K562 (cell line): ENCODE data around the gene RDH5. TPM values are rescaled to one million over a fixed set of nuclear protein-coding genes. Genes with fewer than 3 reads are reported as not detected.

Source experiments
- ATAC-seq: fragments of 200-7000 bp; cut with Tn5 transposase; 3 replicates; pipeline ENCODE4 v1.9.1; 2020; ENCODE audit warnings: moderate library complexity
- BruUV-seq: library from RNA; stranded (reverse); fragments of 400-500 nt; replicated peaks from 2 replicates; lab custom pipeline; 2021; lab: Mats Ljungman, UMichigan
- CTCF ChIA-PET: fragments of 300-600 bp; formaldehyde crosslinking; extraction: SDS; loops from one replicate; lab custom pipeline; 2021; ENCODE audit warnings: low intra/inter-chr PET ratio; lab: Yijun Ruan, JAX
- POLR2A ChIA-PET: fragments of 300-600, 350-650 bp; sonication (Branson Sonifier 250); formaldehyde crosslinking; extraction: SDS; loops from one replicate; lab custom pipeline; 2021; ENCODE audit warnings: antibody characterized with exemption, inconsistent platforms; lab: Yijun Ruan, JAX
- DNase-seq, 4 experiments: peaks; one replicate each; pipeline versions ENCODE4 v3.0.0 to v3.0.0-alpha.2; 2011 to 2018; ENCODE audit warnings: low spot score in 3 of 4, mixed read lengths in 3 of 4; ENCODE audit errors: extremely low read depth in 1 of 4
- FAIRE-seq: peaks from 2 replicates; lab custom pipeline; 2011; peaks lifted over from hg19 to GRCh38; lab: Jason Lieb, UNC
- H2AFZ ChIP-seq: 2 replicates; pipeline ENCODE4 v1.6.0; 2011; ENCODE audit warnings: low read depth, low read length, control low read depth, inconsistent platforms
- H3K27ac ChIP-seq: fragments of 200-600 bp; 3 replicates; pipeline ENCODE4 v1.8.0; 2011; ENCODE audit warnings: low read depth, mild to moderate bottlenecking, control low read depth, inconsistent platforms, low read length, moderate library complexity, mixed read lengths; ENCODE audit errors: extremely low read depth
- H3K27me3 ChIP-seq, 2 experiments: fragments of 300-600 bp in 1 of 2; 2 replicates in 1 of 2; 3 replicates in 1 of 2; pipeline versions ENCODE4 v1.6.0 to v1.8.0; 2011; ENCODE audit warnings: inconsistent platforms in 2 of 2, low read length in 2 of 2, mild to moderate bottlenecking in 1 of 2, mixed read lengths in 1 of 2, moderate library complexity in 1 of 2; ENCODE audit not compliant: control insufficient read depth in 2 of 2, insufficient read depth in 2 of 2
- H3K36me3 ChIP-seq: fragments of 300-600 bp; 3 replicates; pipeline ENCODE4 v1.8.0; 2011; ENCODE audit warnings: mild to moderate bottlenecking, low read length, inconsistent platforms; ENCODE audit not compliant: control insufficient read depth, insufficient read depth
- H3K4me1 ChIP-seq, 2 experiments: fragments of 200-600 bp in 1 of 2; replicated peaks in 1 of 2; 2 replicates in 1 of 2; 3 replicates in 1 of 2; pipeline versions ENCODE4 v1.5.1 to v1.8.0; 2011; ENCODE audit warnings: inconsistent platforms in 2 of 2, low read length in 2 of 2, mild to moderate bottlenecking in 1 of 2, mixed read lengths in 1 of 2, moderate library complexity in 1 of 2; ENCODE audit not compliant: control insufficient read depth in 2 of 2, insufficient read depth in 2 of 2
- H3K4me2 ChIP-seq: 2 replicates; pipeline ENCODE4 v1.6.1; 2011; ENCODE audit warnings: low read length, control low read depth, inconsistent platforms, mixed read lengths; ENCODE audit not compliant: insufficient read depth
- H3K4me3 ChIP-seq: fragments of 200-600 bp; sonication (generic), shearing (Covaris generic); 2 replicates; pipeline ENCODE4 v1.5.1; 2016; ENCODE audit warnings: control low read depth, inconsistent platforms
- H3K79me2 ChIP-seq: fragments of 200-600 bp; 3 replicates; pipeline ENCODE4 v1.8.0; 2011; ENCODE audit warnings: low read length, inconsistent platforms; ENCODE audit not compliant: control insufficient read depth, insufficient read depth
- H3K9ac ChIP-seq, 2 experiments: 2 replicates each; pipeline versions ENCODE4 v1.6.0 to v1.6.1; 2011; ENCODE audit warnings: low read depth in 2 of 2, low read length in 2 of 2, control low read depth in 1 of 2, inconsistent platforms in 1 of 2, mild to moderate bottlenecking in 1 of 2, mixed read lengths in 1 of 2; ENCODE audit not compliant: insufficient read depth in 1 of 2
- H3K9me1 ChIP-seq: one replicate; pipeline ENCODE4 v1.6.0; 2011; ENCODE audit warnings: inconsistent platforms, mild to moderate bottlenecking, low read length, moderate library complexity; ENCODE audit not compliant: control insufficient read depth, insufficient read depth
- H3K9me3 ChIP-seq: replicated peaks from 2 replicates; pipeline ENCODE4 v1.5.1; 2011; ENCODE audit warnings: low read depth, low read length, inconsistent platforms; ENCODE audit not compliant: control insufficient read depth, insufficient read depth
- H4K20me1 ChIP-seq: replicated peaks from 2 replicates; pipeline ENCODE4 v1.6.1; 2011; ENCODE audit warnings: low read length, inconsistent platforms, mixed read lengths; ENCODE audit not compliant: control insufficient read depth, insufficient read depth
- CBX8 ChIP-seq: fragments of 200-600 bp; sonication (generic); IDR thresholded peaks from 2 replicates; pipeline ENCODE4 v1.6.1; 2012; ENCODE audit warnings: borderline replicate concordance, mixed run types, low read depth, mild to moderate bottlenecking, moderate library complexity, mixed read lengths, low read length, control low read depth, inconsistent platforms; ENCODE audit not compliant: poor library complexity, severe bottlenecking; ENCODE audit errors: extremely low read depth
- KAT7 ChIP-seq: sonication (generic); formaldehyde crosslinking; IDR thresholded peaks from 2 replicates; pipeline ENCODE4 v1.8.0; 2022; ENCODE audit warnings: missing genetic modification reagents, mild to moderate bottlenecking, borderline replicate concordance
- NR2C2 ChIP-seq, 2 experiments: fragments of 200-800 bp in 1 of 2; sonication (Bioruptor generic) in 1 of 2; sonication (generic) in 1 of 2; formaldehyde crosslinking in 1 of 2; IDR thresholded peaks; 2 replicates each; pipeline versions ENCODE4 v1.6.1 to v1.8.0; 2016 to 2022; ENCODE audit warnings: mild to moderate bottlenecking in 1 of 2, missing compliant biosample characterization in 1 of 2, missing genetic modification characterization in 1 of 2, missing genetic modification reagents in 1 of 2
- SETDB1 ChIP-seq: IDR thresholded peaks from one replicate; pipeline ENCODE4 v1.6.1; 2012; ENCODE audit warnings: low read length, control low read depth, inconsistent platforms
- ZBTB1 ChIP-seq: sonication (generic); formaldehyde crosslinking; IDR thresholded peaks from 2 replicates; pipeline ENCODE4 v1.8.1; 2023; ENCODE audit warnings: missing genetic modification reagents, low read depth, mild to moderate bottlenecking, borderline replicate concordance
- ZNF263 ChIP-seq: sonication (generic); formaldehyde crosslinking; IDR thresholded peaks from 2 replicates; pipeline ENCODE4 v1.8.0; 2022; ENCODE audit warnings: mild to moderate bottlenecking, missing genetic modification reagents, borderline replicate concordance
- ZNF551 ChIP-seq: fragments of 250-450 bp; sonication (Bioruptor Pico); IDR thresholded peaks from 2 replicates; pipeline ENCODE4 v1.5.0; 2021; ENCODE audit warnings: mild to moderate bottlenecking, moderate library complexity
- ZNF707 ChIP-seq: fragments of 250-450 bp; sonication (Bioruptor Pico); conservative IDR thresholded peaks from 2 replicates; pipeline ENCODE4 v1.8.0; 2022; ENCODE audit warnings: inconsistent platforms, mild to moderate bottlenecking, moderate library complexity
- WGBS: fragments of 100-300 bp; shearing (Covaris generic); methylation state at CpG from one replicate; pipeline ENCODE4 v1.1.6; 2016; ENCODE audit warnings: low coverage, mixed read lengths; ENCODE audit not compliant: insufficient coverage; ENCODE audit errors: missing lambda C conversion rate; 5-methylcytosine and 5-hydroxymethylcytosine counted together
- in situ Hi-C: fragments of 300-500 bp; cut with MboI; formaldehyde crosslinking; loops from 4 replicates; pipeline ENCODE4 v1.15.0; 2018; ENCODE audit warnings: inconsistent platforms, mixed read lengths
- intact Hi-C: fragments of 100-400 bp; cut with micrococcal nuclease; formaldehyde crosslinking; loops from 2 replicates; pipeline ENCODE4 v1.14.2; 2022
- polyA plus RNA-seq, 8 experiments: library from polyadenylated mRNA; depleted of rRNA in 4 of 8; stranded (reverse) in 5 of 8; unstranded in 3 of 8; fragments of >200 nt; fragmentation: Nextera tagmentation in 2 of 8; fragmentation: Illumina TruSeq in 1 of 8; extraction: Ambion mirVana in 2 of 8; extraction: Trizol in 1 of 8; gene quantifications; 2 replicates each; pipeline versions ENCODE4 v1.2.1 to v1.2.3, GENCODE V29; 2011 to 2014; ENCODE audit warnings: inconsistent platforms in 1 of 8, missing spikeins in 1 of 8
- total RNA-seq, 7 experiments: library from RNA; depleted of rRNA in 6 of 7; stranded (reverse); fragments of >200 nt in 6 of 7; fragmentation: Illumina TruSeq in 2 of 7; extraction: Trizol in 2 of 7; gene quantifications; 2 replicates each; pipeline versions ENCODE4 v1.2.1 to v1.2.3, GENCODE V29; 2011 to 2021; ENCODE audit warnings: low replicate concordance in 1 of 7
- TF ChIP-seq, protein P1 (sequence below): fragments of 200-400 bp; formaldehyde crosslinking; IDR thresholded peaks from 2 replicates; pipeline ENCODE4 v1.6.1; 2017; ENCODE audit warnings: mild to moderate bottlenecking, low read depth, low read length, moderate library complexity
- TF ChIP-seq, protein P2 (sequence below), 2 experiments: fragments of 250-450 bp in 1 of 2; fragments of 450-650 bp in 1 of 2; sonication (Bioruptor Pico) in 1 of 2; IDR thresholded peaks; 2 replicates each; pipeline versions ENCODE4 v1.6.1 to v1.8.0; 2016 to 2021; ENCODE audit warnings: mild to moderate bottlenecking in 2 of 2, moderate library complexity in 2 of 2, missing compliant biosample characterization in 1 of 2, missing genetic modification characterization in 1 of 2
- TF ChIP-seq, protein P3 (sequence below): fragments of 450-650 bp; IDR thresholded peaks from 2 replicates; pipeline ENCODE4 v1.6.1; 2017; ENCODE audit warnings: mild to moderate bottlenecking, moderate library complexity
- TF ChIP-seq, protein P4 (sequence below): fragments of 250-450 bp; sonication (Bioruptor Pico); IDR thresholded peaks from 2 replicates; pipeline ENCODE4 v1.8.0; 2021; ENCODE audit warnings: moderate library complexity, mild to moderate bottlenecking, inconsistent platforms
- TF ChIP-seq, protein P5 (sequence below): sonication (generic); formaldehyde crosslinking; IDR thresholded peaks from 2 replicates; pipeline ENCODE4 v1.8.0; 2022; ENCODE audit warnings: missing genetic modification reagents, mild to moderate bottlenecking, moderate library complexity, borderline replicate concordance

The RDH5 gene
- total and polyA plus RNA-seq, 9 of the 15 experiments (the other 6 are each of a cell fraction or from before 2014, with no cell fraction given), result 0.28 to 2.0 (median 1.1) TPM; not detected in 1

DNA sequence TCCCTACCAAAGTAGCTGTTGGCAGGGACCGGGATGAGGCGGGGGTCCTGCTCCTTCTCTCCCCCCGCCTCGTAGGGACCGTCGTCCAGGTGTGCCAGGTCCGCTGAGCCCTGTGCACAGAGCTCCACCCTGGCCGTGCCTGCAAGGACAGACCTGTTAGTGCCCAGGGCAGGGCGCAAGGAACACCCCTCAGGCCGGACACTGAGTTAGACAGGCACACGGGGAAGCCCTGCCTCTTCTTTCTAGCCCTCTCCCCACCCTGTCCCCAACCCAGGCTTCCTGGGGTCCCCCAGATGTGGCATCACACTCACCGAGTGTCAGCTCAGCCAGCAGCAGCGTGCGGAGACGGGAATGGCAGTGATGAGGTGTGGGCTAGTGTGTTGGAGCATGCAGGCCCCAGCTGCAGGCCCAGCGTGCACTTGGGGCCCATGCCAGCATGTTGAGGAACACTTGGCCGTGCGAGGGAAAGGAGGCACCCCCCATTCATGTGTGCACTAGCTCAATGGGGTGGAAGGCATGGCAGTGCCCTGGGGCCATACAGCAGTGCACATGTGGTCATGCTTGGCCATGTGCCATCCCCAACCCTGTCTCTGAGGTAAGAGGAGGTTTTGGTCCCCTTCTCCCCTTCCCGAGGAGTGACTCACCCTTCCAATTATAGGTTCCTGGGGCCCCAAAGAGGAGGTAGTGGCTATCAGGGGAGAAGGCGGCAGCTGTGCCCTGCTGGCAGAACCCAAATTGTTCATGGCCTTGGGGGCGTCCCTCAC is 19.8 kb upstream of the RDH5 start:
- CTCF ChIA-PET, result no interaction called here
- Histone ChIP-seq H3K27me3 (peaks cover 20 to 63% of the 10 kb centered on the region in 2 experiments; a peak in 4 of 5 replicates), H3K36me3 (no peaks in the 10 kb centered on the region), H3K9me1 (peaks cover 5% of the 10 kb centered on the region), H3K9ac (no peak overlapping the region), H3K9me3 (no peaks in the 10 kb centered on the region), H3K4me1 (peaks cover 0 to 22% of the 10 kb centered on the region in 2 experiments; a peak in 3 of 5 replicates), H3K4me3 (no peak overlapping the region), H4K20me1 (no peaks in the 10 kb centered on the region), H2AFZ (no peak overlapping the region), H3K4me2 (no peak overlapping the region), H3K79me2 (no peaks in the 10 kb centered on the region), H3K27ac (no peak overlapping the region)
- intact Hi-C loops, result no loop called here
- POLR2A ChIA-PET, result interaction anchor here (0.5 to 0.6 kb wide), 2 partner anchors 460 to 1144 kb away, joined by 3 read pairs; no protein-coding TSS in a partner anchor
- DNase-seq, result no peak
- in situ Hi-C loops, result no loop called here
- BruUV-seq, result no TSS peak
- no peak for FAIRE-seq
- no peak; the same call in 2 of the 3 replicates for ATAC-seq
- WGBS, result 11% methylated on average over 21 of the region's 21 CpGs
- TF ChIP-seq, protein P1, sequence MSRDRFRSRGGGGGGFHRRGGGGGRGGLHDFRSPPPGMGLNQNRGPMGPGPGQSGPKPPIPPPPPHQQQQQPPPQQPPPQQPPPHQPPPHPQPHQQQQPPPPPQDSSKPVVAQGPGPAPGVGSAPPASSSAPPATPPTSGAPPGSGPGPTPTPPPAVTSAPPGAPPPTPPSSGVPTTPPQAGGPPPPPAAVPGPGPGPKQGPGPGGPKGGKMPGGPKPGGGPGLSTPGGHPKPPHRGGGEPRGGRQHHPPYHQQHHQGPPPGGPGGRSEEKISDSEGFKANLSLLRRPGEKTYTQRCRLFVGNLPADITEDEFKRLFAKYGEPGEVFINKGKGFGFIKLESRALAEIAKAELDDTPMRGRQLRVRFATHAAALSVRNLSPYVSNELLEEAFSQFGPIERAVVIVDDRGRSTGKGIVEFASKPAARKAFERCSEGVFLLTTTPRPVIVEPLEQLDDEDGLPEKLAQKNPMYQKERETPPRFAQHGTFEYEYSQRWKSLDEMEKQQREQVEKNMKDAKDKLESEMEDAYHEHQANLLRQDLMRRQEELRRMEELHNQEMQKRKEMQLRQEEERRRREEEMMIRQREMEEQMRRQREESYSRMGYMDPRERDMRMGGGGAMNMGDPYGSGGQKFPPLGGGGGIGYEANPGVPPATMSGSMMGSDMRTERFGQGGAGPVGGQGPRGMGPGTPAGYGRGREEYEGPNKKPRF, result no peak
- TF ChIP-seq, protein P2, sequence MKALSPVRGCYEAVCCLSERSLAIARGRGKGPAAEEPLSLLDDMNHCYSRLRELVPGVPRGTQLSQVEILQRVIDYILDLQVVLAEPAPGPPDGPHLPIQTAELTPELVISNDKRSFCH (CRISPR knock-in tag; IDR thresholded peaks at IDR 0.05), result no peak
- TF ChIP-seq, protein P2 (tag; IDR thresholded peaks at IDR 0.05), result no peak
- TF ChIP-seq ZNF263 (CRISPR knock-in tag) (no peak), KAT7 (no peak), ZNF707 (CRISPR knock-in tag) (no peak), NR2C2 (CRISPR knock-in tag; IDR thresholded peaks at IDR 0.05) (no peak), NR2C2 (tag; IDR thresholded peaks at IDR 0.05) (no peak), ZBTB1 (CRISPR knock-in tag) (0 out of 2 replicates have a peak, but pooled peaks have one; percentile 29), ZNF551 (no peak), CBX8 (no peak), SETDB1 (no peak)
- TF ChIP-seq, protein P3, sequence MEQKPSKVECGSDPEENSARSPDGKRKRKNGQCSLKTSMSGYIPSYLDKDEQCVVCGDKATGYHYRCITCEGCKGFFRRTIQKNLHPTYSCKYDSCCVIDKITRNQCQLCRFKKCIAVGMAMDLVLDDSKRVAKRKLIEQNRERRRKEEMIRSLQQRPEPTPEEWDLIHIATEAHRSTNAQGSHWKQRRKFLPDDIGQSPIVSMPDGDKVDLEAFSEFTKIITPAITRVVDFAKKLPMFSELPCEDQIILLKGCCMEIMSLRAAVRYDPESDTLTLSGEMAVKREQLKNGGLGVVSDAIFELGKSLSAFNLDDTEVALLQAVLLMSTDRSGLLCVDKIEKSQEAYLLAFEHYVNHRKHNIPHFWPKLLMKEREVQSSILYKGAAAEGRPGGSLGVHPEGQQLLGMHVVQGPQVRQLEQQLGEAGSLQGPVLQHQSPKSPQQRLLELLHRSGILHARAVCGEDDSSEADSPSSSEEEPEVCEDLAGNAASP, result no peak
- TF ChIP-seq, protein P4, sequence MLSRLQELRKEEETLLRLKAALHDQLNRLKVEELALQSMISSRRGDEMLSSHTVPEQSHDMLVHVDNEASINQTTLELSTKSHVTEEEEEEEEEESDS (CRISPR knock-in tag), result no peak
- TF ChIP-seq, protein P5, sequence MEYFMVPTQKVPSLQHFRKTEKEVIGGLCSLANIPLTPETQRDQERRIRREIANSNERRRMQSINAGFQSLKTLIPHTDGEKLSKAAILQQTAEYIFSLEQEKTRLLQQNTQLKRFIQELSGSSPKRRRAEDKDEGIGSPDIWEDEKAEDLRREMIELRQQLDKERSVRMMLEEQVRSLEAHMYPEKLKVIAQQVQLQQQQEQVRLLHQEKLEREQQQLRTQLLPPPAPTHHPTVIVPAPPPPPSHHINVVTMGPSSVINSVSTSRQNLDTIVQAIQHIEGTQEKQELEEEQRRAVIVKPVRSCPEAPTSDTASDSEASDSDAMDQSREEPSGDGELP (CRISPR knock-in tag), result 0 out of 2 replicates have a peak, but pooled peaks have one; percentile 10
